HFF-Myc (cell line): Measurements from ENCODE around the gene NEURL3.

Source experiments
- DNase-seq: peaks from one replicate; pipeline ENCODE4 v3.0.0-alpha.2; 2011; ENCODE audit warnings: low read depth; ENCODE audit errors: extremely low read depth
- H3K4me3 ChIP-seq: replicated peaks from 2 replicates; pipeline ENCODE4 v1.5.1; 2011; ENCODE audit warnings: low read depth, mild to moderate bottlenecking, control low read depth, low read length
- TF ChIP-seq, protein P1 (sequence below): IDR thresholded peaks from 2 replicates; pipeline ENCODE4 v1.5.1; 2012; ENCODE audit warnings: mild to moderate bottlenecking, low read depth, low read length, control low read depth; ENCODE audit errors: missing control alignments

The NEURL3 gene

DNA sequence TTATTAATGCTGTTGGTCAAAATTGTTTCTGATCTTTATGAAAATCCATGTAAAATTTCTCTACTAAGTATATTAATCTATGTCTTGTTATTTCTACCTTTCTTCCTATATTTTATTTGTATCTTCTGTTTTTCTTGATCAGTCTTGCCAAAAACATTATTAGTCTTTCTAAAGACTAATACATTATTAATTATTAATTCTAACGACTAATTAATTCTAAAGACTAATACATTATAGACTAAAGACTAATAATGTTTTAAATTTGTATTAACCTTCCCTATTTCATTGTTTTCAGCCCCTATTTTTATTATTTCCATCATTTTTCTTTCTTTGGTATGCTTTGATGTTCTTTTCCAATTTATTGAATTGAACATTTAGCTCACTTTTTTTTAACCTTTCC is 27.7 kb downstream of the NEURL3 start:
- no peak for DNase-seq
- H3K4me3 ChIP-seq: no peak overlapping the region
- TF ChIP-seq, protein P1, sequence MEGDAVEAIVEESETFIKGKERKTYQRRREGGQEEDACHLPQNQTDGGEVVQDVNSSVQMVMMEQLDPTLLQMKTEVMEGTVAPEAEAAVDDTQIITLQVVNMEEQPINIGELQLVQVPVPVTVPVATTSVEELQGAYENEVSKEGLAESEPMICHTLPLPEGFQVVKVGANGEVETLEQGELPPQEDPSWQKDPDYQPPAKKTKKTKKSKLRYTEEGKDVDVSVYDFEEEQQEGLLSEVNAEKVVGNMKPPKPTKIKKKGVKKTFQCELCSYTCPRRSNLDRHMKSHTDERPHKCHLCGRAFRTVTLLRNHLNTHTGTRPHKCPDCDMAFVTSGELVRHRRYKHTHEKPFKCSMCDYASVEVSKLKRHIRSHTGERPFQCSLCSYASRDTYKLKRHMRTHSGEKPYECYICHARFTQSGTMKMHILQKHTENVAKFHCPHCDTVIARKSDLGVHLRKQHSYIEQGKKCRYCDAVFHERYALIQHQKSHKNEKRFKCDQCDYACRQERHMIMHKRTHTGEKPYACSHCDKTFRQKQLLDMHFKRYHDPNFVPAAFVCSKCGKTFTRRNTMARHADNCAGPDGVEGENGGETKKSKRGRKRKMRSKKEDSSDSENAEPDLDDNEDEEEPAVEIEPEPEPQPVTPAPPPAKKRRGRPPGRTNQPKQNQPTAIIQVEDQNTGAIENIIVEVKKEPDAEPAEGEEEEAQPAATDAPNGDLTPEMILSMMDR: no peak

- DNase-seq: no peak
- H3K4me3 ChIP-seq: no peak overlapping the region
- TF ChIP-seq, protein P1: no peak
Measured at GRCh38 chr2:96471772-96472171, 33.4 kb downstream of the NEURL3 start.

DNA sequence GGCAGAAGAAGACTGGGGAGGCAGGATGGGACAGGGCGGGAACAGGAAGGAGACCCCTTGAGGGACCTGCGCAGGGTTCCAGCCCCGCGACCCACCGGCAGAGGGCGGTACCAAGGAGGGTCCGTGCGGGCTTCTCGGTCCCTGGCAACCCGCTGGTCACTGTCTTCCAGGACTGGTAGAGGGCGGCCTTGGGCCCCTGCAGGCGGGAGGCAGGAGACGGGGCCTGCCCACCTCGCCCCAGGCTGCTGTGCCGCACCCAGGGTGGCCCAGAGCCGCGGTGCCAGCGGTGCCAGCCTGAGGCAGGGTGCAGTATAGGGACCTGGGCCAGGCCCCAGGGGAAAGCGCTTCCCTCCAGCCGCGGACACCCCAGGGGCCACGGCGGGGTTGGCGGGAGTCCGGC is 34.5 kb downstream of the NEURL3 start:
- TF ChIP-seq, protein P1: peak; percentile 65
- DNase-seq: no peak
- H3K4me3 ChIP-seq: no peak overlapping the region

GRCh38 chr2:96470109-96470508 is 35.0 kb downstream of the NEURL3 start:
- no peak for DNase-seq
- H3K4me3 ChIP-seq: no peak overlapping the region
- TF ChIP-seq, protein P1: no peak

DNA sequence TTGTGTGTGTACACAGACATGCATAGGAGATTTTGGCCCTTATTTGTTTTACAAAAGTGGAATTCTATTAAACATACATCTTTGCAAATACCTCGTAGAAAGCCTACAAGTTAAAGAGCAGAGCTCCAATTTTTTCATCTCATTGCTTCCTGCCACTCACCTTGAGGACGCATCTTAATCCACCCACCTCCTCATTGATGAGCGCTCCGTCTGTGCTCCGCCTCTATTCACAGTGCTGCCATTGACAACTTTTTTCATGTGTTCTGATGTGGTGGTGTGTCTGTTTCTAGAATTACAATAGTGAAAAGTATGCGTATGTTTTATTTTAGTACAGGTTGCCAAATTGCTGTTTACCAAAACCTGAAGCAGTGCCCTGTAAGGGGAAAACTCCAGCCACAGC is 36.3 kb downstream of the NEURL3 start:
- TF ChIP-seq, protein P1: no peak
- no peak for DNase-seq
- H3K4me3 ChIP-seq: no peak overlapping the region

GRCh38 chr2:96464651-96465050 is 40.5 kb downstream of the NEURL3 start:
- no peak overlapping the region for H3K4me3 ChIP-seq
- no peak for DNase-seq
- TF ChIP-seq, protein P1: no peak

- DNase-seq: no peak
- no peak overlapping the region for H3K4me3 ChIP-seq
- TF ChIP-seq, protein P1: no peak
Measured at GRCh38 chr2:96464061-96464460, 41.1 kb downstream of the NEURL3 start.
